H9 (cell line): Measurements from ENCODE around the gene CCDC174. TPM values are rescaled to one million over a fixed set of nuclear protein-coding genes. Genes with fewer than 3 reads are reported as not detected.

Experiments used
- DNase-seq: peaks from one replicate; pipeline ENCODE4 v3.0.0-alpha.2; 2017
- H2AFZ ChIP-seq: one replicate; pipeline ENCODE4 v1.6.1; 2013; ENCODE audit warnings: mild to moderate bottlenecking, low read length, control low read depth, moderate library complexity
- H2AK5ac ChIP-seq: 2 replicates; pipeline ENCODE4 v1.6.1; 2013; ENCODE audit warnings: low read length, control low read depth, mixed read lengths; ENCODE audit not compliant: insufficient read length
- H2BK120ac ChIP-seq: one replicate; pipeline ENCODE4 v1.6.1; 2013; ENCODE audit warnings: low read depth, mild to moderate bottlenecking, low read length, control low read depth, inconsistent platforms; ENCODE audit not compliant: poor library complexity, severe bottlenecking
- H2BK12ac ChIP-seq: 2 replicates; pipeline ENCODE4 v1.6.1; 2013; ENCODE audit warnings: low read length, control low read depth, mixed read lengths, low read depth; ENCODE audit not compliant: insufficient read length
- H2BK15ac ChIP-seq: 2 replicates; pipeline ENCODE4 v1.6.1; 2013; ENCODE audit warnings: low read depth, low read length, control low read depth
- H2BK20ac ChIP-seq: one replicate; pipeline ENCODE4 v1.6.1; 2013; ENCODE audit warnings: low read depth, mild to moderate bottlenecking, low read length, control low read depth, inconsistent platforms; ENCODE audit not compliant: poor library complexity, severe bottlenecking
- H2BK5ac ChIP-seq: 2 replicates; pipeline ENCODE4 v1.6.1; 2013; ENCODE audit warnings: low read length, control low read depth, mixed read lengths; ENCODE audit not compliant: insufficient read length
- H3K14ac ChIP-seq: 2 replicates; pipeline ENCODE4 v1.6.1; 2013; ENCODE audit warnings: low read length, control low read depth; ENCODE audit not compliant: insufficient read depth
- H3K18ac ChIP-seq: 2 replicates; pipeline ENCODE4 v1.6.1; 2013; ENCODE audit warnings: low read depth, mild to moderate bottlenecking, mixed read lengths, low read length, control low read depth; ENCODE audit not compliant: insufficient read length
- H3K23ac ChIP-seq: 2 replicates; pipeline ENCODE4 v1.6.1; 2013; ENCODE audit warnings: low read length, control low read depth, mixed read lengths, low read depth; ENCODE audit not compliant: insufficient read length
- H3K23me2 ChIP-seq: 2 replicates; pipeline ENCODE4 v1.6.1; 2013; ENCODE audit warnings: low read depth, mild to moderate bottlenecking, mixed read lengths, low read length, control low read depth; ENCODE audit not compliant: insufficient read length, poor library complexity, severe bottlenecking
- H3K27ac ChIP-seq: 2 replicates; pipeline ENCODE4 v1.5.1; 2013; ENCODE audit warnings: low read length, control low read depth, mixed read lengths, low read depth; ENCODE audit not compliant: insufficient read length
- H3K27me3 ChIP-seq: 2 replicates; pipeline ENCODE4 v1.6.1; 2013; ENCODE audit warnings: low read length, control low read depth, inconsistent platforms; ENCODE audit not compliant: insufficient read depth
- H3K4ac ChIP-seq: 2 replicates; pipeline ENCODE4 v1.6.1; 2013; ENCODE audit warnings: low read depth, mild to moderate bottlenecking, control low read depth, inconsistent platforms, low read length, moderate library complexity
- H3K4me1 ChIP-seq: 2 replicates; pipeline ENCODE4 v1.6.1; 2013; ENCODE audit warnings: low read length, control low read depth, inconsistent platforms; ENCODE audit not compliant: insufficient read depth
- H3K4me2 ChIP-seq: 2 replicates; pipeline ENCODE4 v1.6.1; 2013; ENCODE audit warnings: low read length, control low read depth, mixed read lengths; ENCODE audit not compliant: insufficient read length, insufficient read depth
- H3K56ac ChIP-seq: 2 replicates; pipeline ENCODE4 v1.6.1; 2013; ENCODE audit warnings: low read depth, mild to moderate bottlenecking, mixed read lengths, low read length, control low read depth; ENCODE audit not compliant: insufficient read length
- H3K79me1 ChIP-seq: 2 replicates; pipeline ENCODE4 v1.6.1; 2013; ENCODE audit warnings: low read depth, mild to moderate bottlenecking, moderate library complexity, low read length, control low read depth, inconsistent platforms; ENCODE audit not compliant: insufficient read depth, poor library complexity, severe bottlenecking
- H3K79me2 ChIP-seq: 2 replicates; pipeline ENCODE4 v1.6.1; 2013; ENCODE audit warnings: low read length, control low read depth, inconsistent platforms; ENCODE audit not compliant: insufficient read depth
- H3K9ac ChIP-seq: 2 replicates; pipeline ENCODE4 v1.6.1; 2013; ENCODE audit warnings: low read length, control low read depth, mixed read lengths; ENCODE audit not compliant: insufficient read length; ENCODE audit errors: extremely low read depth
- H3K9me3 ChIP-seq: one replicate; pipeline ENCODE4 v1.6.1; 2013; ENCODE audit warnings: low read depth, low read length, inconsistent platforms; ENCODE audit not compliant: control insufficient read depth
- H3T11ph ChIP-seq: one replicate; pipeline ENCODE4 v1.6.1; 2013; ENCODE audit warnings: mild to moderate bottlenecking, low read length, control low read depth, inconsistent platforms
- H4K20me1 ChIP-seq: one replicate; pipeline ENCODE4 v1.6.1; 2013; ENCODE audit not compliant: control insufficient read depth, insufficient read length, insufficient read depth
- H4K5ac ChIP-seq: 2 replicates; pipeline ENCODE4 v1.6.1; 2013; ENCODE audit warnings: low read depth, mild to moderate bottlenecking, mixed read lengths, low read length, control low read depth; ENCODE audit not compliant: insufficient read length
- H4K8ac ChIP-seq: replicated peaks from 2 replicates; pipeline ENCODE4 v1.6.1; 2013; ENCODE audit warnings: low read length, control low read depth, mixed read lengths, low read depth; ENCODE audit not compliant: insufficient read length
- H4K91ac ChIP-seq: 2 replicates; pipeline ENCODE4 v1.6.1; 2013; ENCODE audit warnings: low read depth, mild to moderate bottlenecking, moderate library complexity, mixed read lengths, low read length, control low read depth; ENCODE audit not compliant: insufficient read length
- H3K27ac Mint-ChIP-seq, 3 experiments: 2 replicates in 2 of 3; 3 replicates in 1 of 3; pipeline ENCODE4 v1.8.0; 2020 to 2021; ENCODE audit warnings: mixed read lengths in 3 of 3, mild to moderate bottlenecking in 1 of 3, moderate library complexity in 1 of 3
- H3K27me3 Mint-ChIP-seq: 2 replicates; pipeline ENCODE4 v1.8.0; 2021; ENCODE audit warnings: low read depth, mild to moderate bottlenecking, moderate library complexity, mixed read lengths
- H3K36me3 Mint-ChIP-seq, 3 experiments: 2 replicates in 2 of 3; 3 replicates in 1 of 3; pipeline ENCODE4 v1.8.0; 2020 to 2021; ENCODE audit warnings: low read depth in 3 of 3, mixed read lengths in 3 of 3; ENCODE audit not compliant: insufficient read depth in 1 of 3
- H3K4me1 Mint-ChIP-seq, 2 experiments: 2 replicates each; pipeline ENCODE4 v1.8.0; 2020; ENCODE audit warnings: mixed read lengths in 2 of 2
- H3K4me3 Mint-ChIP-seq, 2 experiments: 2 replicates in 1 of 2; 3 replicates in 1 of 2; pipeline ENCODE4 v1.8.0; 2020 to 2021; ENCODE audit warnings: mild to moderate bottlenecking in 2 of 2, mixed read lengths in 2 of 2, moderate library complexity in 1 of 2
- H3K9me3 Mint-ChIP-seq, 2 experiments: 2 replicates in 1 of 2; 3 replicates in 1 of 2; pipeline ENCODE4 v1.8.0; 2020; ENCODE audit warnings: mild to moderate bottlenecking in 2 of 2, mixed read lengths in 2 of 2, moderate library complexity in 1 of 2
- WGBS: extraction: QIAGEN DNeasy Blood & Tissue Kit; methylation state at CpG from one replicate; pipeline ENCODE4 v1.1.7; 2013; ENCODE audit warnings: missing lambda C conversion rate, low lambda C conversion rate, mixed read lengths; ENCODE audit not compliant: insufficient read length; ENCODE audit errors: extremely low coverage; 5-methylcytosine and 5-hydroxymethylcytosine counted together
- total RNA-seq: library from RNA; stranded (reverse); gene quantifications from 2 replicates; pipeline ENCODE4 v1.2.1, GENCODE V29; 2021
- TF ChIP-seq, protein P1 (sequence below): fragments of 200-600 bp; sonication (generic); conservative IDR thresholded peaks from 3 replicates; pipeline ENCODE4 v1.8.0; 2021; ENCODE audit warnings: antibody characterized with exemption, mild to moderate bottlenecking

Gene CCDC174
- total RNA-seq, 1 experiment from 2014 or later: 15.2 TPM

DNA sequence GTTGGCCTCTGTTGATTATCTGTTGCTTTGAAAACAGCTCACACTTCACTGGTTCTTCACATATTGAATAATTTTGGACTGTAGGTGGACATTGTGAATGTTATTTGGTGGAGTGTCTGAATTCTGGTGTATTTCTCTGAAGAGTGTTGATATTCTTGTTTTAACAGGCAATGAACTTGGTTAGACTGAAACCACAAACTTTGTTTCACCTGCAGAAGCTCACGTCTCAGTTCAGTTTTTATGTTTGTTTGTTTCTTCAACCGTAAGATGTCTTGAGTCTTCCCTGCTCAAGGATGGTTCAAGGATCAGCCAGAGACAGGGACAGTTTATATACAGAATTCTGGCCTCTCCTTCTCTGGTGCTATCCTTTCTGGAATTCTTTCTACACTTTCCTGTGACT is 67.0 kb downstream of the CCDC174 start:
- H3K9ac ChIP-seq: no peak overlapping the region
- peaks cover 29% of the 10 kb centered on the region for H3K27me3 Mint-ChIP-seq

More for the DNA sequence above, 67.0 kb downstream of the CCDC174 start:
- Histone ChIP-seq H3K23ac (no peak overlapping the region), H2BK20ac (no peak overlapping the region), H3K4me2 (no peak overlapping the region), H3K4ac (no peak overlapping the region), H3K56ac (no peak overlapping the region), H4K20me1 (no peaks in the 10 kb centered on the region), H3K14ac (no peak overlapping the region), H2BK12ac (no peak overlapping the region), H2BK5ac (no peak overlapping the region), H3K4me1 (no peaks in the 10 kb centered on the region), H4K8ac (no peak overlapping the region), H2BK120ac (no peak overlapping the region), H3T11ph (no peak overlapping the region), H3K27ac (no peak overlapping the region), H3K9me3 (no peaks in the 10 kb centered on the region), H3K79me1 (no peaks in the 10 kb centered on the region), H2AFZ (no peak overlapping the region), H3K79me2 (no peaks in the 10 kb centered on the region), H3K27me3 (no peaks in the 10 kb centered on the region), H2AK5ac (no peak overlapping the region), H2BK15ac (no peak overlapping the region), H4K5ac (no peak overlapping the region), H3K18ac (no peak overlapping the region), H4K91ac (no peak overlapping the region), H3K23me2 (no peaks in the 10 kb centered on the region)
- H3K4me3 Mint-ChIP-seq: no peak overlapping the region
- no peak overlapping the region for H3K27ac Mint-ChIP-seq
- no peak for DNase-seq
- H3K36me3 Mint-ChIP-seq: no peaks in the 10 kb centered on the region
- TF ChIP-seq, protein P1, sequence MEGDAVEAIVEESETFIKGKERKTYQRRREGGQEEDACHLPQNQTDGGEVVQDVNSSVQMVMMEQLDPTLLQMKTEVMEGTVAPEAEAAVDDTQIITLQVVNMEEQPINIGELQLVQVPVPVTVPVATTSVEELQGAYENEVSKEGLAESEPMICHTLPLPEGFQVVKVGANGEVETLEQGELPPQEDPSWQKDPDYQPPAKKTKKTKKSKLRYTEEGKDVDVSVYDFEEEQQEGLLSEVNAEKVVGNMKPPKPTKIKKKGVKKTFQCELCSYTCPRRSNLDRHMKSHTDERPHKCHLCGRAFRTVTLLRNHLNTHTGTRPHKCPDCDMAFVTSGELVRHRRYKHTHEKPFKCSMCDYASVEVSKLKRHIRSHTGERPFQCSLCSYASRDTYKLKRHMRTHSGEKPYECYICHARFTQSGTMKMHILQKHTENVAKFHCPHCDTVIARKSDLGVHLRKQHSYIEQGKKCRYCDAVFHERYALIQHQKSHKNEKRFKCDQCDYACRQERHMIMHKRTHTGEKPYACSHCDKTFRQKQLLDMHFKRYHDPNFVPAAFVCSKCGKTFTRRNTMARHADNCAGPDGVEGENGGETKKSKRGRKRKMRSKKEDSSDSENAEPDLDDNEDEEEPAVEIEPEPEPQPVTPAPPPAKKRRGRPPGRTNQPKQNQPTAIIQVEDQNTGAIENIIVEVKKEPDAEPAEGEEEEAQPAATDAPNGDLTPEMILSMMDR: no peak
- no peaks in the 10 kb centered on the region for H3K9me3 Mint-ChIP-seq
- no CpG with 5 or more reads among the region's 2 CpGs for WGBS
- H3K4me1 Mint-ChIP-seq: no peaks in the 10 kb centered on the region
